SK-N-SH (cell line): ENCODE data around the gene PTPN18.

Experiments used
- EZH2phosphoT487 ChIP-seq: fragments of 200-600 bp; sonication (generic); IDR thresholded peaks from 2 replicates; pipeline ENCODE4 v1.6.1; 2017; ENCODE audit warnings: low read depth, mixed run types, mild to moderate bottlenecking, antibody characterized with exemption, moderate library complexity, borderline replicate concordance
- GATA2 ChIP-seq: sonication (generic); formaldehyde crosslinking; IDR thresholded peaks from 2 replicates; pipeline ENCODE4 v1.5.0; 2020; ENCODE audit warnings: mild to moderate bottlenecking, missing genetic modification reagents
- MXI1 ChIP-seq: IDR thresholded peaks from 2 replicates; pipeline ENCODE4 v1.6.1; 2012; ENCODE audit warnings: mild to moderate bottlenecking, low read depth, low read length, improper control_type of control experiment
- YY1 ChIP-seq: IDR thresholded peaks from 2 replicates; pipeline ENCODE4 v1.4.0; 2012; ENCODE audit warnings: low read depth, mild to moderate bottlenecking
- TF ChIP-seq, protein P1 (sequence below): fragments of 200-600 bp; sonication (generic); IDR thresholded peaks from 2 replicates; pipeline ENCODE4 v1.6.1; 2017; ENCODE audit warnings: antibody characterized with exemption, mild to moderate bottlenecking, moderate library complexity
- TF ChIP-seq, protein P2 (sequence below): IDR thresholded peaks from 2 replicates; pipeline ENCODE4; 2012

DNA sequence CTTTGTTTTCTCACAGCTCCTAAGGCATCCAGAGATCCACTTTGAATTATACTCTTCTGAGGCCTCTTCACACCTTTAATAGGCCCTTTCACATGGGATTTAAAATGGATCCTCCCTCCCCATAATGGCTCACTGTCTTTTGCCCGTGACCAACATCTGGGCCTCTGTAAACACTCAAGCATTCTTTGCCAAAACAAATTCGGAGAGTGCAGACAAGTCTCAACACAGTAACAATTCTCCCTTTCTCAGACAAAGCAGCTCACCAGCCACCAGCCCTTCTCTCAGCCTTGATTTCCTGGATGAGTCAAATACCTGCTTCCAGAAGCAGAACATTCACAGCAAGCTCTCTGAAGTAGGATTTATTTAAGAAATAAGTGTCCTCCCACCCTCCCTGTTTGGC is 27.1 kb upstream of the PTPN18 start:
- TF ChIP-seq, protein P1, sequence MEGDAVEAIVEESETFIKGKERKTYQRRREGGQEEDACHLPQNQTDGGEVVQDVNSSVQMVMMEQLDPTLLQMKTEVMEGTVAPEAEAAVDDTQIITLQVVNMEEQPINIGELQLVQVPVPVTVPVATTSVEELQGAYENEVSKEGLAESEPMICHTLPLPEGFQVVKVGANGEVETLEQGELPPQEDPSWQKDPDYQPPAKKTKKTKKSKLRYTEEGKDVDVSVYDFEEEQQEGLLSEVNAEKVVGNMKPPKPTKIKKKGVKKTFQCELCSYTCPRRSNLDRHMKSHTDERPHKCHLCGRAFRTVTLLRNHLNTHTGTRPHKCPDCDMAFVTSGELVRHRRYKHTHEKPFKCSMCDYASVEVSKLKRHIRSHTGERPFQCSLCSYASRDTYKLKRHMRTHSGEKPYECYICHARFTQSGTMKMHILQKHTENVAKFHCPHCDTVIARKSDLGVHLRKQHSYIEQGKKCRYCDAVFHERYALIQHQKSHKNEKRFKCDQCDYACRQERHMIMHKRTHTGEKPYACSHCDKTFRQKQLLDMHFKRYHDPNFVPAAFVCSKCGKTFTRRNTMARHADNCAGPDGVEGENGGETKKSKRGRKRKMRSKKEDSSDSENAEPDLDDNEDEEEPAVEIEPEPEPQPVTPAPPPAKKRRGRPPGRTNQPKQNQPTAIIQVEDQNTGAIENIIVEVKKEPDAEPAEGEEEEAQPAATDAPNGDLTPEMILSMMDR = no peak
- TF ChIP-seq GATA2 (CRISPR knock-in tag) = no peak
- no peak for TF ChIP-seq EZH2phosphoT487
- TF ChIP-seq MXI1 = no peak
- TF ChIP-seq, protein P2, sequence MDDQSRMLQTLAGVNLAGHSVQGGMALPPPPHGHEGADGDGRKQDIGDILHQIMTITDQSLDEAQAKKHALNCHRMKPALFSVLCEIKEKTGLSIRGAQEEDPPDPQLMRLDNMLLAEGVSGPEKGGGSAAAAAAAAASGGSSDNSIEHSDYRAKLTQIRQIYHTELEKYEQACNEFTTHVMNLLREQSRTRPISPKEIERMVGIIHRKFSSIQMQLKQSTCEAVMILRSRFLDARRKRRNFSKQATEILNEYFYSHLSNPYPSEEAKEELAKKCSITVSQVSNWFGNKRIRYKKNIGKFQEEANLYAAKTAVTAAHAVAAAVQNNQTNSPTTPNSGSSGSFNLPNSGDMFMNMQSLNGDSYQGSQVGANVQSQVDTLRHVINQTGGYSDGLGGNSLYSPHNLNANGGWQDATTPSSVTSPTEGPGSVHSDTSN = no peak
- TF ChIP-seq YY1 = no peak
